H9 (cell line): ENCODE results near the gene HTRA1. TPM values are rescaled to one million over a fixed set of nuclear protein-coding genes. Genes with fewer than 3 reads are reported as not detected.

Source experiments
- DNase-seq: peaks from one replicate; pipeline ENCODE4 v3.0.0-alpha.2; 2017
- H2AFZ ChIP-seq: one replicate; pipeline ENCODE4 v1.6.1; 2013; ENCODE audit warnings: mild to moderate bottlenecking, low read length, control low read depth, moderate library complexity
- H2AK5ac ChIP-seq: 2 replicates; pipeline ENCODE4 v1.6.1; 2013; ENCODE audit warnings: low read length, control low read depth, mixed read lengths; ENCODE audit not compliant: insufficient read length
- H2BK120ac ChIP-seq: one replicate; pipeline ENCODE4 v1.6.1; 2013; ENCODE audit warnings: low read depth, mild to moderate bottlenecking, low read length, control low read depth, inconsistent platforms; ENCODE audit not compliant: poor library complexity, severe bottlenecking
- H2BK12ac ChIP-seq: 2 replicates; pipeline ENCODE4 v1.6.1; 2013; ENCODE audit warnings: low read length, control low read depth, mixed read lengths, low read depth; ENCODE audit not compliant: insufficient read length
- H2BK15ac ChIP-seq: 2 replicates; pipeline ENCODE4 v1.6.1; 2013; ENCODE audit warnings: low read depth, low read length, control low read depth
- H2BK20ac ChIP-seq: one replicate; pipeline ENCODE4 v1.6.1; 2013; ENCODE audit warnings: low read depth, mild to moderate bottlenecking, low read length, control low read depth, inconsistent platforms; ENCODE audit not compliant: poor library complexity, severe bottlenecking
- H2BK5ac ChIP-seq: 2 replicates; pipeline ENCODE4 v1.6.1; 2013; ENCODE audit warnings: low read length, control low read depth, mixed read lengths; ENCODE audit not compliant: insufficient read length
- H3K14ac ChIP-seq: 2 replicates; pipeline ENCODE4 v1.6.1; 2013; ENCODE audit warnings: low read length, control low read depth; ENCODE audit not compliant: insufficient read depth
- H3K18ac ChIP-seq: 2 replicates; pipeline ENCODE4 v1.6.1; 2013; ENCODE audit warnings: low read depth, mild to moderate bottlenecking, mixed read lengths, low read length, control low read depth; ENCODE audit not compliant: insufficient read length
- H3K23ac ChIP-seq: 2 replicates; pipeline ENCODE4 v1.6.1; 2013; ENCODE audit warnings: low read length, control low read depth, mixed read lengths, low read depth; ENCODE audit not compliant: insufficient read length
- H3K23me2 ChIP-seq: 2 replicates; pipeline ENCODE4 v1.6.1; 2013; ENCODE audit warnings: low read depth, mild to moderate bottlenecking, mixed read lengths, low read length, control low read depth; ENCODE audit not compliant: insufficient read length, poor library complexity, severe bottlenecking
- H3K27ac ChIP-seq: 2 replicates; pipeline ENCODE4 v1.5.1; 2013; ENCODE audit warnings: low read length, control low read depth, mixed read lengths, low read depth; ENCODE audit not compliant: insufficient read length
- H3K27me3 ChIP-seq: 2 replicates; pipeline ENCODE4 v1.6.1; 2013; ENCODE audit warnings: low read length, control low read depth, inconsistent platforms; ENCODE audit not compliant: insufficient read depth
- H3K4ac ChIP-seq: 2 replicates; pipeline ENCODE4 v1.6.1; 2013; ENCODE audit warnings: low read depth, mild to moderate bottlenecking, control low read depth, inconsistent platforms, low read length, moderate library complexity
- H3K4me1 ChIP-seq: 2 replicates; pipeline ENCODE4 v1.6.1; 2013; ENCODE audit warnings: low read length, control low read depth, inconsistent platforms; ENCODE audit not compliant: insufficient read depth
- H3K4me2 ChIP-seq: 2 replicates; pipeline ENCODE4 v1.6.1; 2013; ENCODE audit warnings: low read length, control low read depth, mixed read lengths; ENCODE audit not compliant: insufficient read length, insufficient read depth
- H3K56ac ChIP-seq: 2 replicates; pipeline ENCODE4 v1.6.1; 2013; ENCODE audit warnings: low read depth, mild to moderate bottlenecking, mixed read lengths, low read length, control low read depth; ENCODE audit not compliant: insufficient read length
- H3K79me1 ChIP-seq: 2 replicates; pipeline ENCODE4 v1.6.1; 2013; ENCODE audit warnings: low read depth, mild to moderate bottlenecking, moderate library complexity, low read length, control low read depth, inconsistent platforms; ENCODE audit not compliant: insufficient read depth, poor library complexity, severe bottlenecking
- H3K79me2 ChIP-seq: 2 replicates; pipeline ENCODE4 v1.6.1; 2013; ENCODE audit warnings: low read length, control low read depth, inconsistent platforms; ENCODE audit not compliant: insufficient read depth
- H3K9ac ChIP-seq: 2 replicates; pipeline ENCODE4 v1.6.1; 2013; ENCODE audit warnings: low read length, control low read depth, mixed read lengths; ENCODE audit not compliant: insufficient read length; ENCODE audit errors: extremely low read depth
- H3K9me3 ChIP-seq: one replicate; pipeline ENCODE4 v1.6.1; 2013; ENCODE audit warnings: low read depth, low read length, inconsistent platforms; ENCODE audit not compliant: control insufficient read depth
- H3T11ph ChIP-seq: one replicate; pipeline ENCODE4 v1.6.1; 2013; ENCODE audit warnings: mild to moderate bottlenecking, low read length, control low read depth, inconsistent platforms
- H4K20me1 ChIP-seq: one replicate; pipeline ENCODE4 v1.6.1; 2013; ENCODE audit not compliant: control insufficient read depth, insufficient read length, insufficient read depth
- H4K5ac ChIP-seq: 2 replicates; pipeline ENCODE4 v1.6.1; 2013; ENCODE audit warnings: low read depth, mild to moderate bottlenecking, mixed read lengths, low read length, control low read depth; ENCODE audit not compliant: insufficient read length
- H4K8ac ChIP-seq: replicated peaks from 2 replicates; pipeline ENCODE4 v1.6.1; 2013; ENCODE audit warnings: low read length, control low read depth, mixed read lengths, low read depth; ENCODE audit not compliant: insufficient read length
- H4K91ac ChIP-seq: 2 replicates; pipeline ENCODE4 v1.6.1; 2013; ENCODE audit warnings: low read depth, mild to moderate bottlenecking, moderate library complexity, mixed read lengths, low read length, control low read depth; ENCODE audit not compliant: insufficient read length
- H3K27ac Mint-ChIP-seq, 3 experiments: 2 replicates in 2 of 3; 3 replicates in 1 of 3; pipeline ENCODE4 v1.8.0; 2020 to 2021; ENCODE audit warnings: mixed read lengths in 3 of 3, mild to moderate bottlenecking in 1 of 3, moderate library complexity in 1 of 3
- H3K27me3 Mint-ChIP-seq: 2 replicates; pipeline ENCODE4 v1.8.0; 2021; ENCODE audit warnings: low read depth, mild to moderate bottlenecking, moderate library complexity, mixed read lengths
- H3K36me3 Mint-ChIP-seq, 3 experiments: 2 replicates in 2 of 3; 3 replicates in 1 of 3; pipeline ENCODE4 v1.8.0; 2020 to 2021; ENCODE audit warnings: low read depth in 3 of 3, mixed read lengths in 3 of 3; ENCODE audit not compliant: insufficient read depth in 1 of 3
- H3K4me1 Mint-ChIP-seq, 2 experiments: 2 replicates each; pipeline ENCODE4 v1.8.0; 2020; ENCODE audit warnings: mixed read lengths in 2 of 2
- H3K4me3 Mint-ChIP-seq, 2 experiments: 2 replicates in 1 of 2; 3 replicates in 1 of 2; pipeline ENCODE4 v1.8.0; 2020 to 2021; ENCODE audit warnings: mild to moderate bottlenecking in 2 of 2, mixed read lengths in 2 of 2, moderate library complexity in 1 of 2
- H3K9me3 Mint-ChIP-seq, 2 experiments: 2 replicates in 1 of 2; 3 replicates in 1 of 2; pipeline ENCODE4 v1.8.0; 2020; ENCODE audit warnings: mild to moderate bottlenecking in 2 of 2, mixed read lengths in 2 of 2, moderate library complexity in 1 of 2
- WGBS: extraction: QIAGEN DNeasy Blood & Tissue Kit; methylation state at CpG from one replicate; pipeline ENCODE4 v1.1.7; 2013; ENCODE audit warnings: missing lambda C conversion rate, low lambda C conversion rate, mixed read lengths; ENCODE audit not compliant: insufficient read length; ENCODE audit errors: extremely low coverage; 5-methylcytosine and 5-hydroxymethylcytosine counted together
- total RNA-seq: library from RNA; stranded (reverse); gene quantifications from 2 replicates; pipeline ENCODE4 v1.2.1, GENCODE V29; 2021
- TF ChIP-seq, protein P1 (sequence below): fragments of 200-600 bp; sonication (generic); conservative IDR thresholded peaks from 3 replicates; pipeline ENCODE4 v1.8.0; 2021; ENCODE audit warnings: antibody characterized with exemption, mild to moderate bottlenecking

HTRA1 gene
- total RNA-seq, 1 experiment from 2014 or later, result 11.1 TPM

GRCh38 chr10:122490268-122490667 is 28.9 kb downstream of the HTRA1 start:
- H3K23me2 ChIP-seq, result no peaks in the 10 kb centered on the region
- no peak overlapping the region for H3K4ac ChIP-seq
- no peaks in the 10 kb centered on the region for H4K20me1 ChIP-seq
- no peak overlapping the region for H4K8ac ChIP-seq
- H3K4me1 Mint-ChIP-seq, result peaks cover 4 to 19% of the 10 kb centered on the region in 2 experiments
- DNase-seq, result no peak
- no peaks in the 10 kb centered on the region for H3K79me1 ChIP-seq
- TF ChIP-seq, protein P1, sequence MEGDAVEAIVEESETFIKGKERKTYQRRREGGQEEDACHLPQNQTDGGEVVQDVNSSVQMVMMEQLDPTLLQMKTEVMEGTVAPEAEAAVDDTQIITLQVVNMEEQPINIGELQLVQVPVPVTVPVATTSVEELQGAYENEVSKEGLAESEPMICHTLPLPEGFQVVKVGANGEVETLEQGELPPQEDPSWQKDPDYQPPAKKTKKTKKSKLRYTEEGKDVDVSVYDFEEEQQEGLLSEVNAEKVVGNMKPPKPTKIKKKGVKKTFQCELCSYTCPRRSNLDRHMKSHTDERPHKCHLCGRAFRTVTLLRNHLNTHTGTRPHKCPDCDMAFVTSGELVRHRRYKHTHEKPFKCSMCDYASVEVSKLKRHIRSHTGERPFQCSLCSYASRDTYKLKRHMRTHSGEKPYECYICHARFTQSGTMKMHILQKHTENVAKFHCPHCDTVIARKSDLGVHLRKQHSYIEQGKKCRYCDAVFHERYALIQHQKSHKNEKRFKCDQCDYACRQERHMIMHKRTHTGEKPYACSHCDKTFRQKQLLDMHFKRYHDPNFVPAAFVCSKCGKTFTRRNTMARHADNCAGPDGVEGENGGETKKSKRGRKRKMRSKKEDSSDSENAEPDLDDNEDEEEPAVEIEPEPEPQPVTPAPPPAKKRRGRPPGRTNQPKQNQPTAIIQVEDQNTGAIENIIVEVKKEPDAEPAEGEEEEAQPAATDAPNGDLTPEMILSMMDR, result no peak
- H3K4me3 Mint-ChIP-seq, result no peak overlapping the region
- no peak overlapping the region for H2AK5ac ChIP-seq
- no peak overlapping the region for H3K27ac Mint-ChIP-seq
- no peak overlapping the region for H3K4me2 ChIP-seq
- H3K27me3 Mint-ChIP-seq, result peaks cover 2% of the 10 kb centered on the region; the same call in 1 of the 2 replicates
- no peak overlapping the region for H2BK20ac ChIP-seq
- H3K18ac ChIP-seq, result no peak overlapping the region
- no peak overlapping the region for H3T11ph ChIP-seq
- no peak overlapping the region for H2BK12ac ChIP-seq
- WGBS, result no CpG with 5 or more reads among the region's 4 CpGs
- no peak overlapping the region for H2BK15ac ChIP-seq
- no peak overlapping the region for H3K27ac ChIP-seq
- H3K79me2 ChIP-seq, result no peaks in the 10 kb centered on the region
- no peaks in the 10 kb centered on the region for H3K9me3 Mint-ChIP-seq
- no peak overlapping the region for H3K56ac ChIP-seq
- H3K4me1 ChIP-seq, result no peaks in the 10 kb centered on the region
- H3K9ac ChIP-seq, result no peak overlapping the region
- no peaks in the 10 kb centered on the region; a peak in 1 of 7 replicates for H3K36me3 Mint-ChIP-seq
- H3K9me3 ChIP-seq, result no peaks in the 10 kb centered on the region
- H3K23ac ChIP-seq, result no peak overlapping the region
- no peaks in the 10 kb centered on the region for H3K27me3 ChIP-seq
- no peak overlapping the region for H2BK120ac ChIP-seq
- no peak overlapping the region for H2BK5ac ChIP-seq
- H4K5ac ChIP-seq, result no peak overlapping the region
- no peak overlapping the region for H2AFZ ChIP-seq
- no peak overlapping the region for H4K91ac ChIP-seq
- H3K14ac ChIP-seq, result no peak overlapping the region
